SJSA1 (cell line): ENCODE results near the gene MLPH. TPM values are rescaled to one million over a fixed set of nuclear protein-coding genes. Genes with fewer than 3 reads are reported as not detected.
"Not testable (repeated sequence)": the region's sequence is repeated elsewhere in the genome, so short reads cannot be mapped to it uniquely, and the experiment has no call there.

Experiments
- DNase-seq, 2 experiments: peaks; one replicate each; pipeline ENCODE4 v3.0.0-alpha.2; 2015 to 2020; ENCODE audit warnings: low spot score in 2 of 2, low read depth in 1 of 2
- H3K27ac ChIP-seq: fragments of 250-450 bp; sonication (Bioruptor Pico); 2 replicates; pipeline ENCODE4 v1.5.1; 2020; ENCODE audit warnings: mild to moderate bottlenecking, moderate library complexity
- H3K27me3 ChIP-seq: fragments of 250-450 bp; sonication (Bioruptor Pico); replicated peaks from 2 replicates; pipeline ENCODE4 v1.5.1; 2020; ENCODE audit warnings: mild to moderate bottlenecking, moderate library complexity
- H3K36me3 ChIP-seq: fragments of 250-450 bp; sonication (Bioruptor Pico); 2 replicates; pipeline ENCODE4 v1.5.1; 2020; ENCODE audit warnings: mild to moderate bottlenecking
- H3K4me1 ChIP-seq: fragments of 250-450 bp; sonication (Bioruptor Pico); replicated peaks from 2 replicates; pipeline ENCODE4 v1.6.1; 2021; ENCODE audit warnings: mild to moderate bottlenecking
- H3K4me3 ChIP-seq: fragments of 250-450 bp; sonication (Bioruptor Pico); 2 replicates; pipeline ENCODE4 v1.5.1; 2020; ENCODE audit warnings: mild to moderate bottlenecking
- H3K9me3 ChIP-seq: fragments of 250-450 bp; sonication (Bioruptor Pico); replicated peaks from 2 replicates; pipeline ENCODE4 v1.5.1; 2020; ENCODE audit warnings: mild to moderate bottlenecking
- total RNA-seq: library from RNA; depleted of rRNA; stranded (reverse); fragments of >200 nt; shearing (Covaris generic); gene quantifications from 2 replicates; pipeline ENCODE4 v1.2.3, GENCODE V29; 2014

MLPH gene
- total RNA-seq, 1 experiment from 2014 or later, result 0.50 TPM

- peak overlapping the region; percentile 85 for H3K27ac ChIP-seq
These were observed 20.8 kb upstream of the MLPH start for GRCh38 chr2:237466211-237466610.

GRCh38 chr2:237467447-237468179 lies 19.4 kb upstream of the MLPH start:
- H3K36me3 ChIP-seq, result no peaks in the 10 kb centered on the region
- no peaks in the 10 kb centered on the region; the same call in 1 of the 2 replicates for H3K9me3 ChIP-seq
- no peaks in the 10 kb centered on the region for H3K27me3 ChIP-seq
- peaks cover 24% of the 10 kb centered on the region for H3K4me1 ChIP-seq
- H3K4me3 ChIP-seq, result no peak overlapping the region
- DNase-seq, result no peak
- no peak overlapping the region for H3K27ac ChIP-seq

More at GRCh38 chr2:237466211-237466610, 20.8 kb upstream of the MLPH start:
- Histone ChIP-seq H3K4me3 (no peak overlapping the region), H3K36me3 (no peaks in the 10 kb centered on the region), H3K4me1 (peaks cover 17% of the 10 kb centered on the region), H3K27me3 (no peaks in the 10 kb centered on the region), H3K9me3 (no peaks in the 10 kb centered on the region; the same call in 1 of the 2 replicates)
- DNase-seq, result no peak

- DNase-seq, H3K27me3 ChIP-seq, H3K27ac ChIP-seq, H3K9me3 ChIP-seq, H3K4me3 ChIP-seq, H3K36me3 ChIP-seq: not testable (repeated sequence)
- peaks cover 33% of the 10 kb centered on the region for H3K4me1 ChIP-seq
These were observed 17.6 kb upstream of the MLPH start for GRCh38 chr2:237469410-237469809.

GRCh38 chr2:237469849-237470248 lies 17.2 kb upstream of the MLPH start:
- Histone ChIP-seq H3K4me3 (no peak overlapping the region), H3K27ac (no peak overlapping the region), H3K36me3 (no peaks in the 10 kb centered on the region), H3K27me3 (no peaks in the 10 kb centered on the region), H3K9me3 (no peaks in the 10 kb centered on the region; the same call in 1 of the 2 replicates), H3K4me1 (peaks cover 36% of the 10 kb centered on the region)
- DNase-seq, result no peak

- peaks cover 34% of the 10 kb centered on the region for H3K4me1 ChIP-seq
- H3K9me3 ChIP-seq, result no peaks in the 10 kb centered on the region
- H3K36me3 ChIP-seq, result no peaks in the 10 kb centered on the region
These were observed 16.1 kb upstream of the MLPH start for GRCh38 chr2:237470914-237471313.

GRCh38 chr2:237471438-237472186 lies 15.4 kb upstream of the MLPH start:
- H3K36me3 ChIP-seq, result no peaks in the 10 kb centered on the region
- H3K27me3 ChIP-seq, result no peaks in the 10 kb centered on the region
- peak; percentile 50 to 72 for DNase-seq
- H3K4me1 ChIP-seq, result peaks cover 34% of the 10 kb centered on the region
- H3K27ac ChIP-seq, result no peak overlapping the region
- H3K9me3 ChIP-seq, result no peaks in the 10 kb centered on the region
- H3K4me3 ChIP-seq, result no peak overlapping the region

More at GRCh38 chr2:237470914-237471313, 16.1 kb upstream of the MLPH start:
- no peak for DNase-seq
- no peaks in the 10 kb centered on the region for H3K27me3 ChIP-seq
- no peak overlapping the region for H3K4me3 ChIP-seq
- H3K27ac ChIP-seq, result no peak overlapping the region

- no peak for DNase-seq
- Histone ChIP-seq H3K4me3 (no peak overlapping the region), H3K36me3 (no peaks in the 10 kb centered on the region), H3K27me3 (no peaks in the 10 kb centered on the region), H3K9me3 (no peaks in the 10 kb centered on the region), H3K27ac (no peak overlapping the region), H3K4me1 (peaks cover 34% of the 10 kb centered on the region)
These were observed 14.8 kb upstream of the MLPH start for GRCh38 chr2:237472187-237472712.

- Histone ChIP-seq H3K4me1 (peaks cover 34% of the 10 kb centered on the region), H3K36me3 (no peaks in the 10 kb centered on the region), H3K9me3 (no peaks in the 10 kb centered on the region), H3K4me3 (no peak overlapping the region), H3K27ac (peak overlapping the region; percentile 96; the same call in 1 of the 2 replicates), H3K27me3 (no peaks in the 10 kb centered on the region)
- no peak for DNase-seq
These were observed 13.9 kb upstream of the MLPH start for GRCh38 chr2:237472909-237473877.

- H3K4me3 ChIP-seq, result no peak overlapping the region
- no peak for DNase-seq
- H3K36me3 ChIP-seq, result no peaks in the 10 kb centered on the region
- H3K27ac ChIP-seq, result peak overlapping the region; percentile 96
- no peaks in the 10 kb centered on the region for H3K27me3 ChIP-seq
- no peaks in the 10 kb centered on the region for H3K9me3 ChIP-seq
- peaks cover 34% of the 10 kb centered on the region for H3K4me1 ChIP-seq
These were observed 13.1 kb upstream of the MLPH start for GRCh38 chr2:237473878-237474441.

- no peaks in the 10 kb centered on the region for H3K36me3 ChIP-seq
- H3K4me3 ChIP-seq, result peak overlapping the region; percentile 63
- DNase-seq, result peak in 1 of 2 experiments; percentile 19
- peaks cover 34% of the 10 kb centered on the region for H3K4me1 ChIP-seq
- H3K27ac ChIP-seq, result peak overlapping the region; percentile 96
- H3K9me3 ChIP-seq, result no peaks in the 10 kb centered on the region
- no peaks in the 10 kb centered on the region for H3K27me3 ChIP-seq
These were observed 12.6 kb upstream of the MLPH start for GRCh38 chr2:237474442-237474911.

GRCh38 chr2:237474931-237475703 lies 11.9 kb upstream of the MLPH start:
- Histone ChIP-seq H3K27ac (peak overlapping the region; percentile 96), H3K4me3 (peak overlapping the region; percentile 63), H3K36me3 (no peaks in the 10 kb centered on the region), H3K9me3 (no peaks in the 10 kb centered on the region), H3K4me1 (peaks cover 34% of the 10 kb centered on the region), H3K27me3 (no peaks in the 10 kb centered on the region)
- DNase-seq, result peak; percentile 85 to 87

GRCh38 chr2:237475704-237476141 lies 11.3 kb upstream of the MLPH start:
- Histone ChIP-seq H3K27me3 (no peaks in the 10 kb centered on the region), H3K27ac (peak overlapping the region; percentile 96), H3K4me1 (peaks cover 34% of the 10 kb centered on the region), H3K9me3 (no peaks in the 10 kb centered on the region), H3K4me3 (peak overlapping the region; percentile 63), H3K36me3 (no peaks in the 10 kb centered on the region)
- DNase-seq, result peak in 1 of 2 experiments; percentile 70
